Measurements from ENCODE around the gene NUP214.

DNA sequence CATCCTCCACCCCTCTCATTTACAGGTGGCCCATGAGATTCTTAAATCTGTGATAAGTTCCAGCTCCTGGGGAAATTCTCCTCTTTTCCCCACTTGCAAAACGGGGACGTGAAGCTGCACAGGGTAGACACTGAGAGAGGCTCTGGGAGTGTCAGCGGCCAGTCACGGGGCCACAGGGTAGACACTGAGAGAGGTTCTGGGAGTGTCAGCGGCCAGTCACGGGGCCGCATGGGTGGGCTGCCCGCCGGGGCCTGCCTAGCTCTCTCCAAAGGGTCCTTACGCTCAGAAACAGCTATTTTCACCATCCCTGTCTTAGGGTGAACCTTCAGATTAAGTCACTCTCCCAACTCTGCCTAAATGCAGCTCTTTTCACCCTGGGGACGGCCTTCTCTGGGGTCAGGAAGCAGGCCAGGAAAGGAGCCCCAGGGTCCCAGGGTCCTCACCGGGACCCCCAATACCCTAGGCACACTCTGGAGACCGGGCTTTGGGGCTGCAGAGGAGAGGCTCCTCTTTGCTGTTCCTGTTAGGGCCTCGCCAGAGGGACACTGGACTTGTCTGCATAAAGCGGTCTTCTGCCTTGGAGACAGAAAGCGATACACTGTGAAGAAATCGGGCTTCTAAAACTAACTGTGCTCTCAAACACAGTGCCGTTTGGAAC lies 149.4 kb downstream of the NUP214 start:
- TF ChIP-seq, protein P1, sequence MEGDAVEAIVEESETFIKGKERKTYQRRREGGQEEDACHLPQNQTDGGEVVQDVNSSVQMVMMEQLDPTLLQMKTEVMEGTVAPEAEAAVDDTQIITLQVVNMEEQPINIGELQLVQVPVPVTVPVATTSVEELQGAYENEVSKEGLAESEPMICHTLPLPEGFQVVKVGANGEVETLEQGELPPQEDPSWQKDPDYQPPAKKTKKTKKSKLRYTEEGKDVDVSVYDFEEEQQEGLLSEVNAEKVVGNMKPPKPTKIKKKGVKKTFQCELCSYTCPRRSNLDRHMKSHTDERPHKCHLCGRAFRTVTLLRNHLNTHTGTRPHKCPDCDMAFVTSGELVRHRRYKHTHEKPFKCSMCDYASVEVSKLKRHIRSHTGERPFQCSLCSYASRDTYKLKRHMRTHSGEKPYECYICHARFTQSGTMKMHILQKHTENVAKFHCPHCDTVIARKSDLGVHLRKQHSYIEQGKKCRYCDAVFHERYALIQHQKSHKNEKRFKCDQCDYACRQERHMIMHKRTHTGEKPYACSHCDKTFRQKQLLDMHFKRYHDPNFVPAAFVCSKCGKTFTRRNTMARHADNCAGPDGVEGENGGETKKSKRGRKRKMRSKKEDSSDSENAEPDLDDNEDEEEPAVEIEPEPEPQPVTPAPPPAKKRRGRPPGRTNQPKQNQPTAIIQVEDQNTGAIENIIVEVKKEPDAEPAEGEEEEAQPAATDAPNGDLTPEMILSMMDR (IDR thresholded peaks at IDR 0.05): no peak
- peak in 1 of 2 donors; percentile 13 for TF ChIP-seq POLR2A (IDR thresholded peaks at IDR 0.05)
- TF ChIP-seq POLR2AphosphoS5 (IDR thresholded peaks at IDR 0.05): no peak

All from gastroesophageal sphincter (tissue), 3 donors.